ENCODE data around the gene NOS1. TPM values are rescaled to one million over a fixed set of nuclear protein-coding genes. Genes with fewer than 3 reads are reported as not detected.

The NOS1 gene
- total and polyA plus RNA-seq, 2 of the 8 experiments (the other 6 are each of a cell fraction or from before 2014, with no cell fraction given), result 1.5 to 2.0 TPM

DNA sequence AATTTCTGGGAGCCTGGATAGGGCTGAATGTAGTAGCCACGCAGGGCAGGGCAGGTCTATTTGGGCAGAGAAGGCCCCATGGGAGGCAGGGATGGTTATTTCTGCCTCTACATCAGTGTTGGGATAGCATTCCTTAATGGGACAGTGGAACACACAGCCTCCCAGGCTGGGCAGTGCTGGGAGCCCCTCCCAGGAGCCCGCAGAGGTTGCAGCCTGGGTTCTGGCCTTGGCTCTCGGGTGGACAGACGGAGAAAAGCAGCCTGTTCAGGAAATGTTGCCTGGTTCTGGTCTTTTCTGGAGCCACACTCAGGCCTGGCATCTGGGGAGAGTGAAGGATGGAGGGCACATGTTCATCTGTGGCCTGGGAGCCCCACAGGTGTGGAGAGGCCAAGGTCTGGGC, 479 bp upstream of the NOS1 start:
- Histone ChIP-seq H3K79me1 (ENCODE audit: low read depth, low read length) (no peaks in the 10 kb centered on the region), H3K4me1 (replicated peaks in 1 of 4; ENCODE audit: control insufficient read depth in 3 of 4, insufficient read depth in 4 of 4, low read length in 3 of 4) (peaks cover 0 to 3% (median 2%) of the 10 kb centered on the region in 4 experiments; a peak in 3 of 7 replicates), H3K23me2 (ENCODE audit: low read depth, low read length) (peaks cover 12% of the 10 kb centered on the region), H2BK120ac (replicated peaks; ENCODE audit: low read depth, low read length) (no peak overlapping the region), H3K14ac (ENCODE audit: insufficient read length) (no peak overlapping the region), H2BK20ac (ENCODE audit: low read length) (no peak overlapping the region), H2BK15ac (ENCODE audit: low read length) (0 out of 2 replicates have a peak overlapping the region, but pooled peaks have one; percentile 61), H3K4ac (replicated peaks; ENCODE audit: insufficient read length, low read depth, low read length) (no peak overlapping the region), H3K79me2 (ENCODE audit: control insufficient read depth in 1 of 2, insufficient read depth in 2 of 2, low read length in 2 of 2) (no peaks in the 10 kb centered on the region), H2AFZ (ENCODE audit: low read length) (no peak overlapping the region), H3K27me3 (replicated peaks in 1 of 4; ENCODE audit: control insufficient read depth in 3 of 4, extremely low read depth in 1 of 4, insufficient read depth in 3 of 4, low read length in 3 of 4) (peaks cover 27 to 73% (median 59%) of the 10 kb centered on the region in 4 experiments), H3K18ac (ENCODE audit: extremely low read depth, low read length) (no peak overlapping the region), H4K20me1 (replicated peaks in 1 of 2; ENCODE audit: control insufficient read depth in 1 of 2, insufficient read depth in 2 of 2, low read length in 2 of 2) (peaks cover 0 to 3% of the 10 kb centered on the region in 2 experiments), H2AK5ac (ENCODE audit: low read depth, low read length) (no peak overlapping the region), H3K56ac (replicated peaks; ENCODE audit: insufficient read length, low read depth, low read length) (no peak overlapping the region), H3K9me3 (ENCODE audit: insufficient read depth in 2 of 2, low read depth in 1 of 2, low read length in 1 of 2) (no peaks in the 10 kb centered on the region), H4K8ac (ENCODE audit: extremely low read depth, insufficient read depth, low read length) (no peak overlapping the region), H4K5ac (ENCODE audit: insufficient read length, low read depth, low read length) (no peak overlapping the region), H3K36me3 (ENCODE audit: control insufficient read depth in 2 of 4, insufficient read depth in 4 of 4, low read length in 3 of 4) (no peaks in the 10 kb centered on the region), H2BK12ac (ENCODE audit: low read depth, low read length) (no peak overlapping the region), H3K4me3 (ENCODE audit: extremely low read depth in 1 of 4, insufficient read depth in 2 of 4, low read depth in 3 of 4, low read length in 4 of 4) (peak overlapping the region in 2 of 4 experiments; percentile 71 to 83; a peak in 4 of 8 replicates), H3K4me2 (ENCODE audit: insufficient read depth in 1 of 2, low read depth in 2 of 2, low read length in 2 of 2) (peak overlapping the region; percentile 87 to 94; a peak in 2 of 4 replicates), H3K9ac (replicated peaks in 1 of 4; ENCODE audit: extremely low read depth in 1 of 4, low read depth in 3 of 4, low read length in 3 of 4) (no peak overlapping the region), H2BK5ac (ENCODE audit: low read depth, low read length) (no peak overlapping the region), H4K91ac (replicated peaks; ENCODE audit: insufficient read length, low read length) (no peak overlapping the region), H3K27ac (ENCODE audit: low read depth, low read length) (no peak overlapping the region), H3K23ac (ENCODE audit: insufficient read length) (no peak overlapping the region)
- ChIA-PET CTCF (ENCODE audit: partially characterized antibody) (interaction anchor here (1.1 to 2.2 kb wide), 3 partner anchors 23 to 227 kb away, joined by 3 to 18 read pairs (median 6); no protein-coding TSS in a partner anchor), POLR2A (ENCODE audit: partially characterized antibody) (no interaction called here)
- 77% methylated on average over 4 of the region's 4 CpGs; no CpG with 5 or more reads in 1 of the 2 experiments for WGBS, 2 experiments (ENCODE audit: extremely low coverage in 1 of 2, insufficient coverage in 1 of 2, insufficient read length in 1 of 2, insufficient replicate concordance in 2 of 2, low coverage in 1 of 2, low lambda C conversion rate in 2 of 2, missing lambda C conversion rate in 1 of 2)
- FAIRE-seq, result no peak
- no peak for DNase-seq (ENCODE audit: low read depth in 1 of 2, low spot score in 2 of 2)
- TF ChIP-seq, protein P1, sequence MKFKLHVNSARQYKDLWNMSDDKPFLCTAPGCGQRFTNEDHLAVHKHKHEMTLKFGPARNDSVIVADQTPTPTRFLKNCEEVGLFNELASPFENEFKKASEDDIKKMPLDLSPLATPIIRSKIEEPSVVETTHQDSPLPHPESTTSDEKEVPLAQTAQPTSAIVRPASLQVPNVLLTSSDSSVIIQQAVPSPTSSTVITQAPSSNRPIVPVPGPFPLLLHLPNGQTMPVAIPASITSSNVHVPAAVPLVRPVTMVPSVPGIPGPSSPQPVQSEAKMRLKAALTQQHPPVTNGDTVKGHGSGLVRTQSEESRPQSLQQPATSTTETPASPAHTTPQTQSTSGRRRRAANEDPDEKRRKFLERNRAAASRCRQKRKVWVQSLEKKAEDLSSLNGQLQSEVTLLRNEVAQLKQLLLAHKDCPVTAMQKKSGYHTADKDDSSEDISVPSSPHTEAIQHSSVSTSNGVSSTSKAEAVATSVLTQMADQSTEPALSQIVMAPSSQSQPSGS (IDR thresholded peaks at IDR 0.05; ENCODE audit: low read length), result no peak
- TF ChIP-seq POLR2A (IDR thresholded peaks at IDR 0.05; ENCODE audit: control extremely low read depth in 1 of 2, low read depth in 2 of 2, low read length in 2 of 2) (no peak), MAFK (IDR thresholded peaks at IDR 0.05; ENCODE audit: low read depth, low read length) (no peak), ATF3 (IDR thresholded peaks at IDR 0.05; ENCODE audit: insufficient read depth, low read depth, low read length) (no peak)

Data from H1 (cell line).